ENCODE data around the gene PLCL1.

Gene PLCL1

GRCh38 chr2:197929008-197929885, 124.9 kb downstream of the PLCL1 start:
- no peak for DNase-seq

GRCh38 chr2:197929886-197930227, 125.5 kb downstream of the PLCL1 start:
- DNase-seq: no peak

DNA sequence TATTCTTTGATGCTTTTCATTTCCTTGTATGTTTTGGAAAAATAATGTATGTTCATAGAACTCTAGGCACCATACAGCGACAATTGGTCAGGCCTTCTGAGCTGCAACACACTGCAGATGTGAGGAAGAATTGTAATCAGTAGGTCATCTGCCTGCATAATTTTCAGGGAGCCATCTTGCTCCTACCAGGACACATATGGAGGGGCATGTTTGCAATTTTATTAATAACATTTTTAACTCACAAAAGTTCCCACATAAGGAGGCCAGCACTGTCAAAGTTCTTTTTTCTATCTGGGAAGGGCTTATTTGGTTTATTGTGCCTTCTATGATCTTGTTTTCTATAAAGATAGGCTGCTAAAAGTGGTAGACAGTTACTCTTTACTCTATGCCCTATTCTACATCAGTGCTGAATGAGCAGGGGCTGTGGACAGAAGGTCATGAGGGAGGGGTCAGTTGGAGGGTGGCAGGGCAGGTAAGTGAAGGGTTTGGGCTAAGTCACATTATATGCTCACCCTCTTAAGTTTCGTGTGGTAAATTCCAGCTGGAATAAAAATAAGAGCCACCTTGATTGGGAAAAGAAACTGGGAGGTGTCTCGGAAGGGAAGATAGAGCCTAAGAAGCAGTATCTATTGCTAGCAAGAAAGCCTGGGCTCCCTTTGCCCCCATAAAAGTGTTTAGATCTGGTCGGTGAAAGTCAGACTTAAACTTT, 126.3 kb downstream of the PLCL1 start:
- no peak for DNase-seq

- no peak for DNase-seq
Observed at GRCh38 chr2:197931661-197932312, 127.4 kb downstream of the PLCL1 start.

DNA sequence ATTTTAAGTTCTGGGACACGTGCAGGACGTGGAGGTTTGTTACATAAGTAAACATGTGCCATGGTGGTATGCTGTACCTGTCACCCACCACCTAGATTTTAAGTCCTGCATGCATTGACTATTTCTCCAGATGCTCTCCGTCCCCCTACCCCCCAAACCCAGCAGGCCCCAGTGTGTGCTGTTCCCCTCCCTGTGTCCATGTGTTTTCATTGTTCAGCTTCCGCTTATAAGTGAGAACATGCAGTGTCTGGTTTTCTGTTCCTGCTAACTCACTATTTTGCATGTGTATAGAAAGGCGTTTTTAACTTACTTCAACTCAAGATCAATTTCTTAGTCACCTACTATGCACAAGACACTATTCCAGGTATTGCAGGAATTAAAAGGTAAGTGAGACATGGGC, 128.0 kb downstream of the PLCL1 start:
- DNase-seq: no peak

DNA sequence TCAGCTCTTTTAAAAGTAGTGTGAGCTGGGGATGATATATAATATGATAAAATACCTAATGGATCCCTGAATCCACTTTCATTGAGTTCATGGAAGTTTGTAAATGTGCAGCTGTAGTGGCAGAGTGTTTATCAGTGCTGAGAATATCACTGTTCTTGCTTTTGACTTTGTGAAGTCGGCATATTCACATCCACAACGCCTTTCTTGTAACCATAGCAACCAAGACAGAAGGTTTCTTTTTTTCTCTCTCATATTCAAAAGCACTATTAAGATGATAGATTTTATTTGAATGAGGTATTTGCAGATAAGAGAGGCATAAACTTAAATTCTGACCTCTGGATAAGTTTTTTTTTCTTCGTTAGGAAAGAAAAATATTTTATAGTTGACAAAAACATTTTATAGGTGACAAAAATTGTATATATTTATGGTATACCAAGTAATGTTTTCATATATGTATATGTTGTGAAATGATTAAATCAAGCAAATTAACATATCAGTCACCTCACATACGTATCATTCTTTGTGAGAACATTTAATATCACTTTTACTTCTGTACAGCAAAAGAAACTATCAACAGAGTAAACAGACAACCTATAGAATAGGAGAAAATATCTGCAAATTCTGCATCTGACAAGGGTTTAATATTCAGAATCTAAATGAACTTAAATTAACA, 130.0 kb downstream of the PLCL1 start:
- peak; percentile 39 for DNase-seq

- peak; percentile 55 for DNase-seq
Observed at GRCh38 chr2:197934934-197935289, 130.5 kb downstream of the PLCL1 start.

DNA sequence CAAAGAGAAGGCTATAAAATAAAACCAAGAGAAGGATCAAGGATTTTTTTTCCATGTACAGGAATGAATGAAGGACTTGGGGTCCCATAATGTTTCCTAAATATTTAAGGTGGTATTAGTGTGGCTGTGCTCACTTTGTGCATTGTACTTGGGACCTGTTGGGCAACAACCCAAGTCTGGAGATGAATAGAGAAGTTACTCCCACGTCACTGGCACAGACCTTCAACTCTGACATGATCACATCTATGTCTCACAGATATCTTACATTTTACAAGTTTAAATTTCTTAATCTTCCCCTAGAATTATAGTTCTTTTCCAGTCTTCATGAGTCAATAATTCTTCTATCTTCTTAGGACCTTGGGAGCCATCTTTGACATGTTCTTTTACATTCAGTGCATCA, 133.4 kb downstream of the PLCL1 start:
- no peak for DNase-seq

- DNase-seq: no peak
Observed at GRCh38 chr2:197938555-197938954, 134.2 kb downstream of the PLCL1 start.

GRCh38 chr2:197939787-197940186, 135.4 kb downstream of the PLCL1 start:
- DNase-seq: no peak

DNA sequence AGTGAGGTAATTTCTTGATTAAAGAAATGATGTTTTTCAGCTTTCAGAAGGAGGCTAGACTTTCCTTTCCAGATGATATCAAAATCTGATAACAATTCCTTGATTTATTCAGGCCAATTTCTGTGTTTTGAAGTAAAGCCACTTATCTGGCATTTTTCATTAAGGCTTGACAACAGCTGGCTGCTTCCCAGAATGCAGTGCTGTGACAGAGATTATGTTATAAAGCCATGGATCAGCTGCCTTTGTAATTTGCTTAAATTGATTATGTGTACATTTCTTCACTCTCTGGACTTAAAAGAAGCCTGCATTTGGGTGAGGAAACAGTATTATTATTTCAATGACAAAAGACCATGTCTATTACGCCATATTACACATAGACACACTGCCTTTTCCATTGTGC, 136.0 kb downstream of the PLCL1 start:
- no peak for DNase-seq

- no peak for DNase-seq
Observed at GRCh38 chr2:197941715-197942114, 137.3 kb downstream of the PLCL1 start.

- no peak for DNase-seq
Observed at GRCh38 chr2:197943731-197944130, 139.3 kb downstream of the PLCL1 start.

DNA sequence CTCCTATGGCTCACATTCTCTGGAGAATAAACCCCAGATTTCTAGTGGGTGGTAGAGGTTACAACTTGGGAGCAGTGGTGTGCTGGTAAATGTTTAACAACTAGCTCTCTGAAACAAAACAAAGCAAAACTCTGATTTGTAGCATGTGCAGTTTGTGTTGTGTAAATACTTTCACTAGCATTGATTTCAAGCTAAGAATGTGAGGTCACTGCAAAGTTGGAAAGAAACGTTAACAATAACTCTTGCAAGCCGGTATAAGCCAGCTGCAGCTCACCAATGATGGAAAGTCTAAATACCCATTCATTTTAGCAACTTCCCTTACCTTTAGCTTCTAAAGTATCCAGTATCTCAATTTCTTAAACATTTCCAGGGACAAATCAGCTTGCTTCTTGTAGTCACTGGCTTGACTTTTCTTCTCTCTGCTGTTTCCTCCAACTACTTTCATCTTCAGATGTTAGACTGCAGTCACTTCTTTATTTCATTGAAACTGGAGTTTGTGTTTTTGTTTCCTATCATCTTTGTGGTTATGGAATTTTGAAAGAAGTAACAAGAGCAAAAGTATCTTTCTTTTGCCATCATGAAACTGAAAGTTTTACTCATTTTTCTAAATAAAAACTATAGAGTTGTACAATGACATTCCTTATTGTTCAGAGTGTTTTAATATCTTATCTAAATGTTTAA, 140.2 kb downstream of the PLCL1 start:
- no peak for DNase-seq

DNA sequence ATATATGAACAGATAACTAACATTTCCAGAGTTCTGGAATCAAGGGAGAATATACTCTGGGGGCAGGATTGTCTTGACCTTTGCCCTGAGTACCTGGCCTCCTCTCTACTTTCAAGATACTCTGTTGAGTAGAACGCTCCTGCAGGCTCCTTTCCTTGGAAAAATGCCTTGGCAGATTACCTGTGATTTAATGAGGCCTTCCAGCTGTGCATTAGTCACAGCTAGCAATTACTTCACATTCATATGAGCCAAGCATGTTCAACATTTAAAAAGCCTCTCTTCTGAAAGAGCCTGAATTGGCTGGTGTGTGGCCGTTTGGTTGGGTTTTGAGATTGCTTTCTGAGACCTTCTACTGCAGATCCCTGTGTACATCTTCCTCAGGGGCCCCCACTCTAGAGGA, 142.2 kb downstream of the PLCL1 start:
- no peak for DNase-seq

- DNase-seq: no peak
Observed at GRCh38 chr2:197947219-197947757, 142.9 kb downstream of the PLCL1 start.

DNA sequence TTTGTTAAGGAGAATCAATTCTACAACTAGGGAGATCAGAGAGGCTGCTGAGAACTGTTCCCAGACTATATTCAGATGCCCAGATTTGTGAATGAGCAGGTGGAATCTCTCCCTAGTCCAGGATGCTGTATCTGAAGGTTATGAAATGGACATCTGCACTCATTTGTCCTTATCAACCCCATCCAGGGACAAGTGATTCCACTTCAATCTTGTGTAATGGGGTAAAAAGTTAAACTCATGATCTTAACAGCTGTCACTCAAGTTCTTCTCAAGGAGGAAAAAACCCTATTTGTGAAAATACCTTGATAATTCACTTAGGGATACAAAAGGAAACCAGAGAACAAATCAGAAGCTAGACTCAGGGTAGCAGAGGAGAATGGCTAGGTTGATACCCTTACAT, 144.8 kb downstream of the PLCL1 start:
- no peak for DNase-seq

DNA sequence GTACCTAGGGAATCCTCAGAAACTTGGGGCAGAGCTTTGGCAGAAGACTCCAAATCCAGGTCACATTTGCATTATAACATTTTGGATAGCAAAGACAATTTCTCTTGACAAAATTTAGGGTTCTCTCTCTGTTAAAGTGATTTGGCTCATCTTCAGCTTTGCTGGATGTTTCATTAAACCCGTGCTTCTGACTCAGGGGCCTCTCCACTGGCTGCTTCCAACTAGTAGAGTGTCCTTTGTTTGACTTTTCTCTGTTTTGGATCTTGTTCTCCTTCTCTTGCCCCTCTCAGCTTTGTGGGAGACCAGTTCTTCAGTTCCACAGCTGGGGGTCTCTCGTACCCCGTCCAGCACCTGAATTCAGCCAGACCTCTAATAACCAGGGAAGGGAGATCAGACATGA, 145.6 kb downstream of the PLCL1 start:
- DNase-seq: no peak

GRCh38 chr2:197950724-197951123, 146.3 kb downstream of the PLCL1 start:
- DNase-seq: no peak

- peak; percentile 5 for DNase-seq
Observed at GRCh38 chr2:197952540-197953202, 148.3 kb downstream of the PLCL1 start.

- peak; percentile 64 for DNase-seq
Observed at GRCh38 chr2:197954328-197954727, 149.9 kb downstream of the PLCL1 start.
